ENCODE measurements around the gene TEX54. TPM values are rescaled to one million over a fixed set of nuclear protein-coding genes. Genes with fewer than 3 reads are reported as not detected.
"Not testable (repeated sequence)": the region's sequence is repeated elsewhere in the genome, so short reads cannot be mapped to it uniquely, and the experiment has no call there.

TEX54 gene
- total RNA-seq, 1 experiment from 2014 or later, result not detected

GRCh38 chr11:62860835-62861563 lies 28.4 kb upstream of the TEX54 start:
- no peak for DNase-seq
- H3K27me3 ChIP-seq, result no peaks in the 10 kb centered on the region
- no peak overlapping the region for H3K4me3 ChIP-seq
- H3K9me3 ChIP-seq (replicated peaks), result no peaks in the 10 kb centered on the region
- peaks cover 4% of the 10 kb centered on the region; the same call in 1 of the 2 replicates for H3K36me3 ChIP-seq
- peaks cover 2% of the 10 kb centered on the region; the same call in 1 of the 2 replicates for H3K4me1 ChIP-seq
- H3K27ac ChIP-seq, result no peak overlapping the region

GRCh38 chr11:62859281-62859703 lies 26.7 kb upstream of the TEX54 start:
- peaks cover 13% of the 10 kb centered on the region for H3K36me3 ChIP-seq
- not testable (repeated sequence) for H3K4me3 ChIP-seq; H3K4me1 ChIP-seq; H3K27ac ChIP-seq; H3K9me3 ChIP-seq (replicated peaks); H3K27me3 ChIP-seq; DNase-seq

GRCh38 chr11:62858201-62858600 lies 25.6 kb upstream of the TEX54 start:
- no peaks in the 10 kb centered on the region for H3K27me3 ChIP-seq
- no peak overlapping the region for H3K27ac ChIP-seq
- H3K9me3 ChIP-seq (replicated peaks), result no peaks in the 10 kb centered on the region

GRCh38 chr11:62857541-62857982 lies 24.9 kb upstream of the TEX54 start:
- no peak overlapping the region for H3K4me3 ChIP-seq
- H3K4me1 ChIP-seq, result peaks cover 8% of the 10 kb centered on the region
- H3K27me3 ChIP-seq, result no peaks in the 10 kb centered on the region
- H3K36me3 ChIP-seq, result peaks cover 30% of the 10 kb centered on the region
- no peak for DNase-seq
- no peak overlapping the region for H3K27ac ChIP-seq
- no peaks in the 10 kb centered on the region for H3K9me3 ChIP-seq (replicated peaks)

More at GRCh38 chr11:62858201-62858600, 25.6 kb upstream of the TEX54 start:
- Histone ChIP-seq H3K36me3 (peaks cover 24% of the 10 kb centered on the region), H3K4me1 (peaks cover 8% of the 10 kb centered on the region; the same call in 1 of the 2 replicates), H3K4me3 (no peak overlapping the region)
- DNase-seq, result no peak

- H3K4me1 ChIP-seq, result peaks cover 12% of the 10 kb centered on the region
- H3K36me3 ChIP-seq, result peaks cover 42% of the 10 kb centered on the region
- no peaks in the 10 kb centered on the region for H3K27me3 ChIP-seq
- H3K9me3 ChIP-seq (replicated peaks), result no peaks in the 10 kb centered on the region
- DNase-seq, result no peak
- peak overlapping the region; percentile 86 for H3K27ac ChIP-seq
- peak overlapping the region; percentile 87 for H3K4me3 ChIP-seq
Observed at GRCh38 chr11:62856333-62856895, 23.8 kb upstream of the TEX54 start.

- H3K27ac ChIP-seq, result peak overlapping the region; percentile 86
- no peaks in the 10 kb centered on the region for H3K9me3 ChIP-seq (replicated peaks)
- DNase-seq, result peak; percentile 98 to 99
- no peaks in the 10 kb centered on the region for H3K27me3 ChIP-seq
- H3K4me3 ChIP-seq, result peak overlapping the region; percentile 87
- H3K36me3 ChIP-seq, result peaks cover 45% of the 10 kb centered on the region
- H3K4me1 ChIP-seq, result peaks cover 12% of the 10 kb centered on the region
Observed at GRCh38 chr11:62855571-62856332, 23.1 kb upstream of the TEX54 start.

- H3K4me3 ChIP-seq, result peak overlapping the region; percentile 87
- no peak for DNase-seq
- no peaks in the 10 kb centered on the region for H3K27me3 ChIP-seq
- peak overlapping the region; percentile 86 for H3K27ac ChIP-seq
- peaks cover 45% of the 10 kb centered on the region for H3K36me3 ChIP-seq
- peaks cover 12% of the 10 kb centered on the region for H3K4me1 ChIP-seq
- H3K9me3 ChIP-seq (replicated peaks), result no peaks in the 10 kb centered on the region
Observed at GRCh38 chr11:62854825-62855570, 22.4 kb upstream of the TEX54 start.

- Histone ChIP-seq H3K4me3 (peak overlapping the region; percentile 87), H3K36me3 (peaks cover 45% of the 10 kb centered on the region), H3K27me3 (no peaks in the 10 kb centered on the region), H3K4me1 (peaks cover 12% of the 10 kb centered on the region), H3K27ac (peak overlapping the region; percentile 86), H3K9me3 (replicated peaks) (no peaks in the 10 kb centered on the region)
- no peak for DNase-seq
Observed at GRCh38 chr11:62854013-62854824, 21.6 kb upstream of the TEX54 start.

- Histone ChIP-seq H3K4me1 (peaks cover 12% of the 10 kb centered on the region), H3K27ac (no peak overlapping the region), H3K27me3 (no peaks in the 10 kb centered on the region), H3K4me3 (peak overlapping the region; percentile 87), H3K36me3 (peaks cover 45% of the 10 kb centered on the region), H3K9me3 (replicated peaks) (no peaks in the 10 kb centered on the region)
- no peak for DNase-seq
Observed at GRCh38 chr11:62853279-62853965, 20.8 kb upstream of the TEX54 start.

GRCh38 chr11:62852523-62853188 lies 20.0 kb upstream of the TEX54 start:
- Histone ChIP-seq H3K4me1 (peaks cover 12% of the 10 kb centered on the region), H3K27me3 (no peaks in the 10 kb centered on the region), H3K27ac (no peak overlapping the region), H3K9me3 (replicated peaks) (no peaks in the 10 kb centered on the region), H3K4me3 (peak overlapping the region; percentile 87), H3K36me3 (peaks cover 45% of the 10 kb centered on the region)
- no peak for DNase-seq

- H3K9me3 ChIP-seq (replicated peaks), result no peaks in the 10 kb centered on the region
- H3K27ac ChIP-seq, result no peak overlapping the region
- DNase-seq, result no peak
- H3K36me3 ChIP-seq, result peaks cover 45% of the 10 kb centered on the region
- no peak overlapping the region for H3K4me3 ChIP-seq
- H3K27me3 ChIP-seq, result no peaks in the 10 kb centered on the region
- H3K4me1 ChIP-seq, result peaks cover 10% of the 10 kb centered on the region
Observed at GRCh38 chr11:62851807-62852522, 19.3 kb upstream of the TEX54 start.

- no peaks in the 10 kb centered on the region for H3K9me3 ChIP-seq (replicated peaks)
- H3K27me3 ChIP-seq, result no peaks in the 10 kb centered on the region
- H3K4me3 ChIP-seq, result no peak overlapping the region
- peaks cover 10% of the 10 kb centered on the region for H3K4me1 ChIP-seq
- H3K36me3 ChIP-seq, result peaks cover 45% of the 10 kb centered on the region
- no peak overlapping the region for H3K27ac ChIP-seq
- DNase-seq, result peak; percentile 18 to 53
Observed at GRCh38 chr11:62850911-62851806, 18.5 kb upstream of the TEX54 start.
